Type B pancreatic cell (in vitro differentiated cells): ENCODE data around the gene RCN2. TPM values are rescaled to one million over a fixed set of nuclear protein-coding genes. Genes with fewer than 3 reads are reported as not detected.

Experiments used
- DNase-seq: peaks from one replicate; pipeline ENCODE4 v3.0.0; 2021; ENCODE audit warnings: mixed read lengths; ENCODE audit not compliant: unreplicated experiment; ENCODE audit errors: extremely low spot score
- H3K27ac Mint-ChIP-seq: 2 replicates; pipeline ENCODE4 v1.8.0; 2021; ENCODE audit warnings: mild to moderate bottlenecking, mixed read lengths
- H3K27me3 Mint-ChIP-seq: 2 replicates; pipeline ENCODE4 v1.8.0; 2021; ENCODE audit warnings: mixed read lengths
- H3K36me3 Mint-ChIP-seq: 2 replicates; pipeline ENCODE4 v1.8.0; 2021; ENCODE audit warnings: mixed read lengths
- H3K4me1 Mint-ChIP-seq: one replicate; pipeline ENCODE4 v1.8.0; 2021; ENCODE audit warnings: mixed read lengths; ENCODE audit not compliant: unreplicated experiment
- H3K4me3 Mint-ChIP-seq: 2 replicates; pipeline ENCODE4 v1.8.0; 2021; ENCODE audit warnings: mild to moderate bottlenecking, mixed read lengths
- H3K9me3 Mint-ChIP-seq: 2 replicates; pipeline ENCODE4 v1.8.0; 2021; ENCODE audit warnings: mixed read lengths
- total RNA-seq: library from RNA; stranded (reverse); gene quantifications from 2 replicates; pipeline ENCODE4 v1.2.1, GENCODE V29; 2021; ENCODE audit warnings: low replicate concordance
- TF ChIP-seq, protein P1 (sequence below): fragments of 200-600 bp; sonication (generic); conservative IDR thresholded peaks from 2 replicates; pipeline ENCODE4 v1.5.0; 2021; ENCODE audit warnings: antibody characterized with exemption, mild to moderate bottlenecking

Gene RCN2
- total RNA-seq, 1 donor from 2014 or later: 109 TPM

DNA sequence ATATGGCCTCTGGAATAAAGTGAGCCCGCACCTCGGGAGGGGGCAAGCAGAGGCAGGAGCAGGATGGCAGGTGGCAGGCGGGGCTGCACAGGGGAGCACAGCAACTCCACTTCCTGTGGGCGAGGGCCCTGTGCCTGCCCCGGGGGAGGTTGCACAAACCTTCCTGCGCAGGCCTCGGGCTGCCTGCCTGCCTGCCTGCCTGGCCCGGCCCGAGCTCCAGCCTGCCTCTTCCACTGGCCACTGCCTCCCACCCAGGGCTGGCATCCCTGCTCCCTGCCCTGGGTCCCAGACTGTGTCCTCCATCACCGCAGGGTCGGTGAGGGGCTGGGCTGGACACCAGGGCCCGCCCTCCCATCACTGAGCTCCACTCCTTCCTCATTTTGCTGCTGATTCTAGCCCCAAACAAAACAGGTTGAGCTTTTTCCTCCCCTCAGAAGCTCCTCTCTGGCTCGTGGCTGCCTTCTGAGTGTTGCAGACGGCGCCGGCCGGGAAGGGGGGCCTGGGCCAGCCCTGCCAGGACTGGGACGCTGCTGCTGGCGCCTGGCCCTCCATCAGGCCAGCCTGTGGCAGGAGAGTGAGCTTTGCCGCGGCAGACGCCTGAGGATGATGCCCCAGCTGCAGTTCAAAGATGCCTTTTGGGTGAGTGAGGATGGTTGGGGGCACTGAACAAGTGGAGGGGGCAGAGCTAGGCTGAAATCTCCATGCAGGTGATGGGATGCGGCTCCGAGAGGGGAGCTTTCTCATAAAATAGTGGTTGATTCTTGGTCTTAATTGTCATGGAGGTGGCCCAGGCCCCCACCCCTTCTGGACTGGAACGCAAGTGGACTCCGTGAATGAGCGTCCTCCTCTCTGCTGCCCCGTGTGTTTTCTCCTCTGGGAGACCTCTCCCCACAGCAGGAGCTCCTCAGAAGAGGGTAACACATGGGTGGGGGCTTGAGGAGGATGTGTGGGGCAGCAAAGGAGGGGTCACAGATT is 63.7 kb downstream of the RCN2 start, which contains the start of gene PSTPIP1:
Gene PSTPIP1 (plus strand): TSS at position 156 of the 975 bp plus-strand sequence. CDS start 448 bp downstream, at position 604.
- DNase-seq: no peak
- Mint-ChIP-seq H3K36me3 (no peaks in the 10 kb centered on the region), H3K4me1 (peaks cover 6% of the 10 kb centered on the region), H3K9me3 (no peaks in the 10 kb centered on the region), H3K4me3 (no peak within 1 kb of the TSS), H3K27me3 (no peaks in the 10 kb centered on the region), H3K27ac (no peak within 1 kb of the TSS)
- TF ChIP-seq, protein P1, sequence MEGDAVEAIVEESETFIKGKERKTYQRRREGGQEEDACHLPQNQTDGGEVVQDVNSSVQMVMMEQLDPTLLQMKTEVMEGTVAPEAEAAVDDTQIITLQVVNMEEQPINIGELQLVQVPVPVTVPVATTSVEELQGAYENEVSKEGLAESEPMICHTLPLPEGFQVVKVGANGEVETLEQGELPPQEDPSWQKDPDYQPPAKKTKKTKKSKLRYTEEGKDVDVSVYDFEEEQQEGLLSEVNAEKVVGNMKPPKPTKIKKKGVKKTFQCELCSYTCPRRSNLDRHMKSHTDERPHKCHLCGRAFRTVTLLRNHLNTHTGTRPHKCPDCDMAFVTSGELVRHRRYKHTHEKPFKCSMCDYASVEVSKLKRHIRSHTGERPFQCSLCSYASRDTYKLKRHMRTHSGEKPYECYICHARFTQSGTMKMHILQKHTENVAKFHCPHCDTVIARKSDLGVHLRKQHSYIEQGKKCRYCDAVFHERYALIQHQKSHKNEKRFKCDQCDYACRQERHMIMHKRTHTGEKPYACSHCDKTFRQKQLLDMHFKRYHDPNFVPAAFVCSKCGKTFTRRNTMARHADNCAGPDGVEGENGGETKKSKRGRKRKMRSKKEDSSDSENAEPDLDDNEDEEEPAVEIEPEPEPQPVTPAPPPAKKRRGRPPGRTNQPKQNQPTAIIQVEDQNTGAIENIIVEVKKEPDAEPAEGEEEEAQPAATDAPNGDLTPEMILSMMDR: no peak

DNA sequence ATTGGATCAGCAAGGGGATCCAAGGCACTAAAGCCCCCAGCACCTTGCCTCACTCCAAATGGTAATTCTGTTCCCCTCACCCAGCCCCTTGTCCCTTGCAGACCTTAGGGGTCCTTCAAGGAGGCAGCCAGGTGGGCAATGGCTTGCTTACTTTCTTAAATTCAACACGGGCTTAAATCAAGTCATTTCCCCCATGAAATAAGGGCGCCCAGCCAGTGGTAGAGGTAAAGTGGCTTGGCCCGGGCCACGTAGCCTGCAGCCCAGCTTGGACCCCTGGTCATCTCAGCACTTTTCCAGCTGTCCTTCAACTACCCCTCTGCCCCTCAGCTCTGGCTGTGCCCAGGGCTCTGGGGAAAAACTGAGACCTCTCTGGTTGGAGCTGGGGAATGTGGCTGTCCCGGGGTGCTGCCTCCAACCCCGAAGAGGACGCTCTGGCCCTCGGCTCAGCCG is 64.6 kb downstream of the RCN2 start:
- Mint-ChIP-seq H3K27me3 (no peaks in the 10 kb centered on the region), H3K4me3 (no peak overlapping the region), H3K36me3 (no peaks in the 10 kb centered on the region), H3K27ac (no peak overlapping the region), H3K4me1 (peaks cover 5% of the 10 kb centered on the region), H3K9me3 (no peaks in the 10 kb centered on the region)
- DNase-seq: no peak
- TF ChIP-seq, protein P1: no peak

DNA sequence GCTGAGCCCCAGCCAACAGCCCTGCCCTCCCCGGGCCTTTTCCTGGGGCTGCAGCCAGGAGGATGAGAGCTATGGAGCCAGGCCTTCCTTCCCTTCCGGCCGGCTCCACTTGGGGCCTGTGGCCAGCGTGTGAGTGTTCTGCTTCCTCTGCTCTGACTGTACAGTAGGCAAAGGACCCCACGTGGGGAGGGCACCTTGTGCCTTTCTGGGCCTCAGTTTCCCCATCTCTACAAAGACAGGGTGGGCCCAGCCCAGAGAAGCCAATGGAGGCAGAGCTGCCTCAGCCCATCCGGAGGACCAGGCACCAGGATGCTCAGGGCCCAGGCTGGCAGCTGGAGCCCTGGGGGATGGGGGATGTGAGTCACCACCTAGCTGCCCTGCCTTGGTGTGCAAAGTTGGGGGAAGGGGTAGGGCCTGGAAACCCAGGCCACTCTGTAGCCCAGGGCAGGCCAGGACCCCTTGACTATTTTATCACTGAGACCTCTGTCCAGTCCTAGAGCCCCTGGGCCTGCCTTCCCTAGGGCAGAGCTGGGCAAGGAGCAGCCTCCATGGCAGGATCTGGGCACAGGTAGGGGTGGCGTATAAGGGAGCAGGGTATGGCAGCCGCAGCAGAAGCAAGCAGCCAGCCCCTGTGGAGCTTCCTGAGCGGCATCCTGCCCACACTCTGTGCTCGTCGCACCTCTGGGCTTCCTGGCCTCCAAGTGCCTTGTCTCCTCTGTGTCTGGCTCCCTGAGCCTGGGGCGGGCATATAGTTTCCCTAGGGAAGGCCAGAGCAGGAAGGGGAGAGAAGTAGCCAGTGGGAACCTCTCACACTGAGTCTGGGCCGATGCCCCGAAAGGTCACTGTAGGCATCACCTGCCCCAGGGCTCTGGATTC is 65.2 kb downstream of the RCN2 start:
- H3K36me3 Mint-ChIP-seq: no peaks in the 10 kb centered on the region
- TF ChIP-seq, protein P1: no peak
- H3K27ac Mint-ChIP-seq: no peak overlapping the region
- peaks cover 3% of the 10 kb centered on the region for H3K27me3 Mint-ChIP-seq
- DNase-seq: no peak
- H3K4me3 Mint-ChIP-seq: no peak overlapping the region
- no peaks in the 10 kb centered on the region for H3K4me1 Mint-ChIP-seq
- no peaks in the 10 kb centered on the region for H3K9me3 Mint-ChIP-seq

GRCh38 chr15:76998663-76999285 is 67.2 kb downstream of the RCN2 start:
- H3K4me3 Mint-ChIP-seq: no peak overlapping the region

More at GRCh38 chr15:76998663-76999285, 67.2 kb downstream of the RCN2 start:
- no peak for DNase-seq
- Mint-ChIP-seq H3K27ac (no peak overlapping the region), H3K27me3 (peaks cover 3% of the 10 kb centered on the region), H3K9me3 (no peaks in the 10 kb centered on the region), H3K4me1 (no peaks in the 10 kb centered on the region), H3K36me3 (no peaks in the 10 kb centered on the region)
- TF ChIP-seq, protein P1: no peak
